Vagina (tissue), 2 donors: ENCODE results near the gene SPRR1A.

Experiments used
- POLR2A ChIP-seq, 2 donors: fragments of 450-650 bp; IDR thresholded peaks; one replicate each; pipeline ENCODE4 v1.6.1; 2017; ENCODE audit warnings: antibody characterized with exemption in 2 of 2, mild to moderate bottlenecking in 2 of 2, moderate library complexity in 2 of 2
- POLR2AphosphoS5 ChIP-seq, 2 donors: sonication (generic); formaldehyde crosslinking; IDR thresholded peaks; one replicate each; pipeline ENCODE4 v1.9.0; 2017; ENCODE audit warnings: antibody characterized with exemption in 2 of 2, mild to moderate bottlenecking in 2 of 2, low read depth in 1 of 2; ENCODE audit not compliant: insufficient read depth in 1 of 2
- TF ChIP-seq, protein P1 (sequence below), 3 experiments: fragments of 450-650 bp in 2 of 3; fragments of 200-600 bp in 1 of 3; sonication (generic) in 1 of 3; IDR thresholded peaks; one replicate each; pipeline ENCODE4 v1.5.1; 2017 to 2019; ENCODE audit warnings: antibody characterized with exemption in 3 of 3, mild to moderate bottlenecking in 2 of 3, moderate library complexity in 2 of 3

DNA sequence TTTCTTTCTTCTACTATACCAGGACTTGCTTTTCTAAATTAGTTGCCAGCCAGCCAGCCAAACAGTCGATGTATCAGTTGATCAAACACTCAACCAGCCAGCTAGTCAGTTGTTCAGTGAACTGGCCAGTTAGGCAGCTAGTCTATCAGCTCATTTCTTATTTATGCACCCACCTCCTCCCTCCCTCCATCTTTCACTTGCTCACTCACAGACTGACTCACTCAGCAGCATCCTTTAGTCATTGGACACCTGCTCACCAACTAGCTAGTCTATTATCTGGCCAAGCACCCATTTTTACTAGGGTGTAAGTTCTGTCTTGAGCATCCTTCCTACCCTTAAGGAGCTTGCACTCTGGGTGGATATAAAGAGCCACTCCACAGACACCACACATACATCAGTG, 19.3 kb upstream of the SPRR1A start:
- TF ChIP-seq, protein P1, sequence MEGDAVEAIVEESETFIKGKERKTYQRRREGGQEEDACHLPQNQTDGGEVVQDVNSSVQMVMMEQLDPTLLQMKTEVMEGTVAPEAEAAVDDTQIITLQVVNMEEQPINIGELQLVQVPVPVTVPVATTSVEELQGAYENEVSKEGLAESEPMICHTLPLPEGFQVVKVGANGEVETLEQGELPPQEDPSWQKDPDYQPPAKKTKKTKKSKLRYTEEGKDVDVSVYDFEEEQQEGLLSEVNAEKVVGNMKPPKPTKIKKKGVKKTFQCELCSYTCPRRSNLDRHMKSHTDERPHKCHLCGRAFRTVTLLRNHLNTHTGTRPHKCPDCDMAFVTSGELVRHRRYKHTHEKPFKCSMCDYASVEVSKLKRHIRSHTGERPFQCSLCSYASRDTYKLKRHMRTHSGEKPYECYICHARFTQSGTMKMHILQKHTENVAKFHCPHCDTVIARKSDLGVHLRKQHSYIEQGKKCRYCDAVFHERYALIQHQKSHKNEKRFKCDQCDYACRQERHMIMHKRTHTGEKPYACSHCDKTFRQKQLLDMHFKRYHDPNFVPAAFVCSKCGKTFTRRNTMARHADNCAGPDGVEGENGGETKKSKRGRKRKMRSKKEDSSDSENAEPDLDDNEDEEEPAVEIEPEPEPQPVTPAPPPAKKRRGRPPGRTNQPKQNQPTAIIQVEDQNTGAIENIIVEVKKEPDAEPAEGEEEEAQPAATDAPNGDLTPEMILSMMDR (IDR thresholded peaks at IDR 0.05): no peak
- no peak for TF ChIP-seq POLR2A (IDR thresholded peaks at IDR 0.05)
- TF ChIP-seq POLR2AphosphoS5 (IDR thresholded peaks at IDR 0.05; ENCODE audit: insufficient read depth in 1 of 2, low read depth in 1 of 2): no peak
